GM18909 (cell line): ENCODE measurements around the gene TBC1D22A.

Experiments used
- ATAC-seq: cut with Tn5 transposase; IDR thresholded peaks from one replicate; pipeline ENCODE4 v1.9.1; 2021; ENCODE audit warnings: mild to moderate bottlenecking; ENCODE audit not compliant: unreplicated experiment, poor library complexity

The TBC1D22A gene

DNA sequence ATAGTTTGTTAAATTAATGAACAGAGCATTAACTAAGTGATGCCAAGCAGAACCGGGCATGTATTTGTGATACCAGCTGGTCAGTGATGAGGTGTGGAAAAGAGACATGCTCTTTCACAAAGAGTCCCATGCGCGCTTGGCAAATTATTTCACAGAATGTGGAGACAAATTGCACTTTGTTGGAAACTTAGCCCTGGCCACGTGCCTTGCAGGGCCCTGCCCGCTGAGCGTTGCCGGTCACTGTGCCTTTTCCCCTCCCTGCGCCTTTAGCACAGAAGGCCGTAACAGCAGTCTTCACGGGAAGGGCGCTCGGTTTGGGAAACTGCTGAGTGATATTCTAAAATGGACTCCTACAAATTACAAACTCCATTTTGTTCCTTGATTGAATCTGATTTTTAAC, 235.9 kb downstream of the TBC1D22A start:
- no peak for ATAC-seq

- ATAC-seq: no peak
These were observed 237.8 kb downstream of the TBC1D22A start for GRCh38 chr22:47000256-47000655.

DNA sequence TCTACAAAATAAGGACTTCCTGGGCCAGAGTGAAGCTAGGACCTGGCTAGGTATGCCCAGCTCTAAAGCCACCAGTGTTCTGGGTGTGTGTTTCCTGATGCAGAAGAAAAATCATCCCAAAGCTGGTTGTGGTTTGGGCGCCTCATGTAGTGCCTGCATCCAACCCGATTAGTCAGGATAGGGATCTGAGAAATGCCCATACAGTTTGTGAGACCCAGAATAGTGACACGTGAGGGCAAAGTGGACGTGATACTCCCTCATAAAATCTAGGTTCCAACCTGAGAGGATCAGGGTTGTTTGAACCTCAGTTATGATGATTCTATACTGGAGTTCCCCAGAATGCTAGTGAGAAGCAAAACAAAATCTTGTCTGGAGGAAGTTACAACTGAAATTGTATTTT, 238.4 kb downstream of the TBC1D22A start:
- no peak for ATAC-seq

DNA sequence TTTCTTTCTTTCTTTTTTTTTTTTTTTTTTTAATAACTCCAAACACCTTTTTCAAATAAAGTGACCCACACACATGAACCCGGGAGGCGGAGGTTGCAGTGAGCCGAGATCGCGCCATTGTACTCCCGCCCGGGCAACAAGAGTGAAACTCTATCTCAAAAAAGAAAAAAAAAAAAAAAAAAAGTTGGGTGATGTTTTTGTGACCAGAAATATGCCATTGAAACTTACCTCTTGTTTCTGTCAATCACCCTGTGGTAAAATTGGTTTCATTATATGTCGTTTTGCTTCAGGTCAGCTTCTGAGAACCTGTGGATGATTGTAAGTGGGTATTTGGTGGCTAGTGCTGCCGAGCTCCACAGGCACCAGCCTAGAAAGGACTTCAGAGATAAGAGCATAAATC, 238.8 kb downstream of the TBC1D22A start:
- no peak for ATAC-seq

DNA sequence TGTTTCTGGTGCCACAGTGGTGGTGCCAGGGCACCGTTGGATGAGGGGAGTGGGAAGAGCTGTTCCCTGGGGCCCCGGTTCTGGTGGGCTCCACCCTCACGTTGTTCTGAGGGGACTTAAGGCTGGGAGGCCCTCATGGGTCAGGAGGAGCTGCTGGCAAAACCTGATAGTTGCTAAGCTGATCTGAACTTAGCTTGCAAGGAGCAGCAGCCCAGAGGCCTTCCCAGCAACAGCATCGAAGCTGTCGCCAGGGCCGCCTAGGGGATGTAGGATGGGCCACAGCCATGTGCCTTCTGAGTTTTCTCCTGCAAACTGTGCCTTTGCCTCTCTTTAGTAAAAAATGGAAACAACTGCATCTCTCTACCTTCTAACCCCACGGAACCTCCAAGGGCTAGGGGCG, 240.2 kb downstream of the TBC1D22A start:
- no peak for ATAC-seq

- no peak for ATAC-seq
These were observed 243.3 kb downstream of the TBC1D22A start for GRCh38 chr22:47005506-47006408.

- no peak for ATAC-seq
These were observed 244.0 kb downstream of the TBC1D22A start for GRCh38 chr22:47006433-47006832.

DNA sequence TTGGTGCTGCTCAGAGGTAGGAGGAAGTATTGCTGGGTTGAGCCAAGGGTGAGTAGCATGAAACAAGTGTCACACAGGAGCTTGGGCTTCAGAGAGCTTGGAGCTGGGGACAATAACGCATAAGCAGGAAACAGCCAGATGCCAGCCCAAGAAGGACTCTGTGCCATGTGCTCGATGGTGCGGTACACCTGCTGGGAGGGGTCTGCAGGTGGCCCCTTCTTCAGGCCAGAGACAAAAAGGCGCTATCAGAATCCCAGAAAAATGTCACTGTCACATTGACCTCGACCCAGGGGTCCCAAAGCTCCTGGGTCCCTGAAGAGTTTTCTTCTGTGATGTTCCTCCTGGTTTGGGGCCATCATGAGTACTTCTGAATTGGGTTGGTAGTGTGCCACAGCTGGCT, 244.4 kb downstream of the TBC1D22A start:
- ATAC-seq: no peak

- ATAC-seq: no peak
These were observed 245.0 kb downstream of the TBC1D22A start for GRCh38 chr22:47007496-47007895.

- no peak for ATAC-seq
These were observed 245.9 kb downstream of the TBC1D22A start for GRCh38 chr22:47008208-47008885.

- no peak for ATAC-seq
These were observed 247.1 kb downstream of the TBC1D22A start for GRCh38 chr22:47009304-47010101.

DNA sequence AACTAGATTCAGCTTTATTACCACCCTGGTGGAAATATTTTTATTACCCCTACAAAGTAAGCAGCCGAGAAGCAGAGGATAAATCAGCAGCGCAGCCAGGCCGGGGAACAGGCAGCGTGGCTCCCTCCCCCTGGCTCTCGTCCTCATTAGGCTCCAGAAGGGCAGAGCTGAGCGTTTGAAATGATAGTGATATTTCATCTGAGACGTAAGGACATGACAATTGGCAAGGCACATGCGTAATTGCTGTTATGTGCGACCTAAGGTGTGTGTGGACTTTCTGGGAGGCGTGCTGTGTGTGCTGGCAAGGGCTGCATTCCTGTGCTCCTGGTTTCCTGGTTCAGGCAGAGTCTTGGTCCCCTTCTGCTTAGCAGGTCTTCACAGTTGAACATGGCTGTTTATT, 247.8 kb downstream of the TBC1D22A start:
- no peak for ATAC-seq

- ATAC-seq: no peak
These were observed 248.8 kb downstream of the TBC1D22A start for GRCh38 chr22:47011131-47011858.

DNA sequence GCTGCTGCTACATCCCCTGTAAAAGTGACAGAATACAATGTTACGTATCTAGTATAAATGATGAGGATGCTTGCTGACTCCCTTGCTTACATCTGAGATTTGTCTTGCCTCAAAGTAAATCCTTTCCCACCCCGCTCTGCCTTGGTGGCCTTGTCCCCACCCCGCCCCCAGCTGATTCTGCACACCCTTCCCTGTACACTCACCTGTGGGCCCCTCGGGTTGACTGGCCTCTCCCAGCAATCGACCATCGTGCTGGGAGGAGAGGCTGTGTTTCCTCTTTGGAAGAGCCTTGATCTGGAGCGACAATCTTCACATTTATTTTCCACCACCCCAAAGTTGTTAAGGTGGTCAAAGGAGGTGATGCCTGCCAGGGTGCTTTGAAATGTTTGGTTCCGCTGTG, 249.4 kb downstream of the TBC1D22A start:
- no peak for ATAC-seq

DNA sequence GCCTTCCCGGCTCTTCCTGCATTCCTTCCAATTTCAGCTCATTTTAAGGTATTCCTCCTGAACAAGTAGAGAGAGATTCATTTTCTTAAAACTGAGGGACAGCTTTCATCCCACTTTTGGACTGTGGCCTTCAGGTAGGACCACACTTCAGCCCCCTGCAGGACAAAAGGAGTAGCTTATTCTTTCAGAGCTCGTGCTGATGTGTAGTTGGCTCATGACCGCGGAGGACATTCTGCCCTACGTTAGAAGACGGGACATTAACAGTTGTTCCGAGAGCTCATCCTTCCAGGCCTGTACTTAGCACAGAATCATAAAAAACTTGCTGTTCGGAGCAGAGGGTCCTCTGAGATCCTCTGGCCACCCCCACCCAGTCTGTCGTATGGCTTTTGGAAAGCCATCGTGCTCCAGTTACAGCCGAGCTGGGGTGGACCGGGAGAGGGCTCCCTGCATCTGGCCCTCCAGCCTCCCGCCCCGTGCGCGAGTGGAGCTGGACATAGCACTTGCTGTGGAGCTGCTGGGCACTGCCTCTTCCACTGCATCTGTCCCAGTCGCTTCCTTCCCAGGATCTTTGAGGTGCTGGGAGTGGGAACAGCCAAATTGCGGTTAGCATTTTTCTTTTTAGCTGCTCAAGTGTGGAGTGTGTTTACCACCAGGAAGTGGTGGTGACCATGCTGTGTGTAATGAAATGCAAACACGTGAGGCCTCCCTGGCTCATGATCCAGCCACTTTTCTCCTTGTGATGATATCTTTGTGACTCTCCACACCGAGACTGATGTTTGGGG, 250.3 kb downstream of the TBC1D22A start:
- no peak for ATAC-seq

GRCh38 chr22:47013861-47014635, 251.6 kb downstream of the TBC1D22A start:
- ATAC-seq: no peak

- ATAC-seq: no peak
These were observed 252.3 kb downstream of the TBC1D22A start for GRCh38 chr22:47014636-47015345.

GRCh38 chr22:47015589-47016178, 253.2 kb downstream of the TBC1D22A start:
- ATAC-seq: no peak
